GM18519 (cell line): ENCODE measurements around the gene RILPL2.
A peak's percentile ranks its signal among the peaks of the same experiment; 100 is the strongest.
"Not testable (repeated sequence)": the region's sequence is repeated elsewhere in the genome, so short reads cannot be mapped to it uniquely, and the experiment has no call there.

ENCODE experiments used
- ATAC-seq: cut with Tn5 transposase; IDR thresholded peaks from one replicate; pipeline ENCODE4 v1.9.1; 2021; ENCODE audit warnings: mild to moderate bottlenecking, moderate library complexity; ENCODE audit not compliant: unreplicated experiment, low FRiP score

Gene RILPL2

DNA sequence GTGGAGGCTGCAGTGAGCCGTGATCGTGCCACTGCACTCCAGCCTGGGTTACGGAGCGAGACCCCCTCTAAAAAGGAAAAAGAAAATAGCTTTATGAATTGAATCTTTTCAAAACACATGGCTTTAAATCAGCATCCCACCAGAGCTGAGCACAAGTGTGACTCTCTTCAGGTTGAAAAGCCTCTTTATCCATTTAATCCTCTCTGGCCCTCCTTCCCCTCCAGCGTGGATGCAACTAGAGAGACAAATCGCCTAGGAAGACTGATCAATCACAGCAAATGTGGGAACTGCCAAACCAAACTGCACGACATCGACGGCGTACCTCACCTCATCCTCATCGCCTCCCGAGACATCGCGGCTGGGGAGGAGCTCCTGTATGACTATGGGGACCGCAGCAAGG, 29.2 kb downstream of the RILPL2 start:
- ATAC-seq: not testable (repeated sequence)

DNA sequence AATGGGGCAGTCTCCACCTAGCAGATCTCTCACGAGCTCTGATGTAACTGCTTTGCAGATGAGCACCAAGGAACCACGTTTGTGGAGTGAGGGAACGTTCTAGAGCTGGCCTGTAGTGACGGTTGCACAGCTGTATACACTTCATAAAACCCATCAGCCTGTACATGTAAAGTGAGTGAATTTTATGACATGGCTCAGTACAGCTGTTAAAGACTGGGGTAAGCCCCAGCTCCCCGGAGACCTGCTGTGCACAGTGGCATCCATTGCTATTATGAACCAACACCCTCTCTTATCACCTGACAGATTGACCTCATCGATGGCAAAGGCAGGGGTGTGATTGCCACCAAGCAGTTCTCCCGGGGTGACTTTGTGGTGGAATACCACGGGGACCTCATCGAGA, 31.9 kb downstream of the RILPL2 start:
- no peak for ATAC-seq

DNA sequence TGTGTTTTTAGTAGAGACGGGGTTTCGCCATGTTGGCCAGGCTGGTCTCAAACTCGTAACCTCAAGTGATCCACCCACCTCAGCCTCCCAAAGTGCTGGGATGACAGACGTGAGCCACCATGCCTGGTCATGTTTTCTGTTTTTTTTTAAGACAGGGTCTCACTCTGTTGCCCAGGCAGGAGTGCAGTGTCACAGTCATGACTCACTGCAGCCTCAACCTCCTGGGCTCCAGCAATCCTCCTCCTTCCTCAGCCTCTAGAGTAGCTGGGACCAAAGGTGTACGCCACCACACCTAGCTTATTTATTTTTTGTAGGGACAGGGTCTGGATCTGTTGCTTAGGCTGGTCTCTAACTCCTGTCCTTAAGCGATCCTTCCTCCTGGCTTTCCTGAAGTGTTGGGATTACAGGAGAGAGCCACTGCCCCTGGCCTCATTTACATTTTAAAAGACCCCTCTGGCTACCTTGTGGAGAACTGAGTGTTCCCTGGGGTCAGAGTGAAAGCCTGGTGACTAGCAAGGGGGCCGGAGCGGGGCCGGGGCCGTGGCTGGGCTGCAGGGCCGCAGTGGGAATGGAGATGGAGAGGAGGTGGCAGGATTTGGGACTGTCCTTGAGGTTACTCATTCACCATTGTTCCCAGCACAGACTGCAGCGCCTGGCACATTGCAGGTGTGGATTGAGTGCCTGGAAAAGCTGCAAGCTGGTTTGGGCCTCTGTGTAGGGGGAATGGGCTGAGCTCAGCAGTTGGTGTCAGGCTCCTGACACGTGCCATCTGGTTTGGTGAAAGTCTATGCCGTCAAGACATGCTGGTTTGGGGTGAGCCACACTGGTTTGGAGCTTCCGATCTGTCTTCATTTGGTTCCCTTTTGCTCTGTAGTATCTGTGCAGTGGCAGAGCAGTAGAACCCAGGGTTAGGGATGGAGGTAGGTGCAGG, 34.5 kb downstream of the RILPL2 start:
- ATAC-seq: no peak

DNA sequence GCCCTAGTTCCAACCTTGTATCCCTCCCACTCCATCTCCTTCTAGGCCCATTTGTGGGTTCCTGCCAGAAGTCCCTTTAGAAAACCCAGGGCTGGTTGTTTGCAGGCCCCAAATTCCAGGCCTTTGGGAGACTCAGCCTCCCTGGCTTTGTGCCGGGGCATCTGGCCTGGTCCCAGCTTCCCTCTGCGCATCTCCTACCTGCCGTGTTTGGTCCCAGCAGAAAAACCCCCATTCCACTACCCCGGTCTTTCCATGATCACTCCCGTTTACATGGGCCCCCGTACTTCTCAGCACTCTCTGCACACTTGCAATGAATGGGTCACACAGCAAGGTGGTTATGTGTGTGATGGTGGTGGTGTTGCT, 37.2 kb downstream of the RILPL2 start:
- ATAC-seq: no peak

DNA sequence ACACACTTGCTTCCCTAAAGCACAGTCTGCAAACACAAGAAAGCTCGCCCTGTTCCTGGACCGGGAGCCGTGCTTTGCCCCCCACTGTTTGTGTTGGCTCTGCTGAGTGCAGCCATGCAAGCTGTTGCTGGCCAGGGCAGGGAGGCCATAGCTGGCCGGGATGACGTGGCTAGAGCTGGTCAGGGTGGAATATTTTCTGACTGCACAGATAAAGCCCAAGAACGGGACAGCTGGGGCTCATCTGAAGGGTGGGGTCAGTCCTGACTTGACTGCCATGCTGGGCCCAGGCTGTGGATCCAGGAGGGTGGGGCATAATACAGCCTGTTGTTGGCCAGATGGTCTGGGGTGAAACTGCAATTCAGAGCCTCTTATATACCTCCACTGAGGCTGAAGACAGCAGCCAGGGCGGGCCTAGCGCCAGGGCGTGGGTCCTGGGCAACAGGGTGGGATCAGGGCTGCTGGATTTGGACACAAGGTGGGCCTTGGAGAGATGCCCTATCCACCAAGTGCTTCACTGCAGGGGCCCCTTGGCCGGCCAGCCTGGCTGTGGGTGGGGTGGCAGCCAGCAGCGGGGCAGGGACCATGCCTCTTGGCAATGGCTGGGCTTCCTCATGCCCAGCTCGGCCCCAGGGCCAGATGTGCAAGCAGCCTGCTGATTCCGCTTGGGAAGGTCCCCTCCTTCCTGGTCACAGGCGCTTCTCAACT, 37.8 kb downstream of the RILPL2 start:
- ATAC-seq: no peak

DNA sequence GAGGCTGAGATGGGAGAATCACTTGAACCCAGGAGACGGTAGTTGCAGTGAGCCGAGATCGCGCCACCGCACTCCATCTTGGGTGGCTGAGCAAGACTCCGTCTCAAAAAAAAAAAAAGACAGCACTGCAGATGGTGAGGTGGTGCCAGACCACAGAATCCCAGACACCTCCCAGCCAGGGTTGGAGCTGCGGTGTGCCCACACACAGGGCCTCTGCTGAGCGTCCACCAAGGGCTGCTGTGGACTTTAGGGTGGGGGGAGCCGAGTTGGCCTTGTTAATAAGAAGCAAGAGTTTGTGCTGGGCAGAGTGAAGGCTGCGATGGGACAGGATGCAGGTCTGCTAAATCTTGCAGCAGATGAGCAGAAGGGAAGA, 38.3 kb downstream of the RILPL2 start:
- ATAC-seq: no peak

DNA sequence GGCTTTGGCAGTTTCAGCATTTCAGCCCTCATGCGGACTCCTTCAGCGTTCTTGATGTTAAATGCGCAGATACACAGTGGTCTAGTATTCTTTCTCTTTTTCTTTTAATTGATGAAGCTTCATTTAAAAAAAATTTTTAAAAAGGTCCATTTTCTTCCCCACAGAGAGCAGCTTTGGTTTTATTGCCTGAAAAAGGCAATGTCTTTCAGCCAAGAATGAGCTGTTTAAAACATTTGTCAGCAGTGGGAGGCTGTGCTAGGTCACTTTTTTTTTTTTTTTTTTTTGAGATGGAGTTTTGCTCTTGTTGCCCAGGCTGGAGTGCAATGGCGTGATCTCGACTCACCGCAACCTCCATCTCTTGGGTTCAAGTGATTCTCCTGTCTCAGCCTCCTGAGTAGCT, 39.1 kb downstream of the RILPL2 start:
- ATAC-seq: no peak

DNA sequence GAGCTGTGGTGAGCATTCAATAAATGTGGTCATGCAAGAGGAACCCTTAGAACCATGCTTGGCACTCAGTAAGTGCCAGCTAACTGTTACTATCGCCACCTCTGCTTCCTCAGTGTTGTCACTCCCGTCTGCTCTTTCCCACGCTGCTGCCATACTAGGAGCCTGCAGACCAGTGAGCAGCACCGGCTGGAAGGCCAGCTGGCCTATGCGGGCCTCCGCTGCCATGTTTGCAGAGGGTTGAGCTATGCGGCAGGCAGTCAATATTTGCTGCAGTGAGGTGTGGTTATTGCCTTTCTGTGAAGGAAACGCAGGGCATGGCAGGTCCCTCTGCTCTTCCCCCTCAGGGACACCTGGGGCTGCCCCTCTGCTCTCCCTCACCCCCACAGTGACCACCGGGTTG, 39.5 kb downstream of the RILPL2 start:
- ATAC-seq: no peak

DNA sequence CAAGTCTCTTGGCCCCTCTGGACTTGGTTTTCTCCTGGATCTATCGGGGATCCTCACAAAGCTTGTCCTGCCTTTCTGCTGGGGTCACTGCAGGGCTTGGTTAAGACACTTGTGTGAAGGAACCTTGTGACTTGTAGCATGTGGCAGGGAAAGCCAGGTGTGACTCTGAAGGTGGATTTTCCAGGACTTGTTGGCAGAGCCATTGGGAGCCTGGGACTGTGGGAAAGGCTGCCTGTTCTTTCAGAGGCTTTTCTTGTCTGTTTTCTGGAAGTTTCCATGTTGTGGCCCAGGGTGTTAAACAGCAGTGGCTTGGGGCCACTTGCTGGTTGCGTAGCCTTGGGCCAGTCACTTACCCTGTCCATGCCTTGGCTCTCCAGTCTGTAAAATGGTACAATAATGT, 39.9 kb downstream of the RILPL2 start:
- no peak for ATAC-seq

DNA sequence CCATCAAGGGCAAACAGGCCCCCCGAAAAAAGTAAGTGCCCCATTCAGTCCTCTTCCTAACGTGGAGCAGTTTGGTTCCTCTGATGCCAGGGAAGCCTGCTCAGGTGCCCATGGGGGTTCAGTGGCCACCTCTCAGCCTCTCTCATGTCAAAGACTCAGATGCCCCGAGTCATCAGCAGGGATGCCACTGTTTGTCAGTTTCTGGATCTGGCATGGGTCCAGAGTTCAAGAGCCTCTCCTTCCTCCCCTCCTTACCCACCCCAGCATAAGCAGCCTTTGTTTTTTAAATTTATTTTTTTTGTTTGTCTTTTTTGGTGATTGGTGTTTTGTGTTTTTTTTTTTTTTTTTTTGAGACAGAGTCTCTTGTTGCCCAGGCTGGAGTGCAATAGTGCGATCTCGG, 41.2 kb downstream of the RILPL2 start:
- no peak for ATAC-seq

DNA sequence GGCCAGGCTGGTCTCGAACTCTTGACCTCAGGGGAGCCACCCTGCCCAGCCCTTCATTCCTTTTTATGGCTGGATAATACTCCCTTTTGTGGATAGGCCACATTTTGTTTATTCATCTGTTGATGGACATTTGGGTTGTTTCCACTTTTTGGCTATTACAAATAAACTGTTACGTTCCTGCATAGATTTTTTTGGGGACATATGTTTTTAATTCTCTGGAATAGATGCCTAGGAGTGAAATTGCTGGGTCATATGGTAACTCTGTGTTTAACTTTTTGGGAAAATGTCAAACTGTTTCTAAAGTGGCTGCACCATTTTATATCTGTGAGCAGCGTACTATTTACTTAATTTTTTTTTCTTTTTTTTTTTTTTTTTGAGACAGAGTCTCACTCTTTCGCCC, 42.7 kb downstream of the RILPL2 start:
- no peak for ATAC-seq

DNA sequence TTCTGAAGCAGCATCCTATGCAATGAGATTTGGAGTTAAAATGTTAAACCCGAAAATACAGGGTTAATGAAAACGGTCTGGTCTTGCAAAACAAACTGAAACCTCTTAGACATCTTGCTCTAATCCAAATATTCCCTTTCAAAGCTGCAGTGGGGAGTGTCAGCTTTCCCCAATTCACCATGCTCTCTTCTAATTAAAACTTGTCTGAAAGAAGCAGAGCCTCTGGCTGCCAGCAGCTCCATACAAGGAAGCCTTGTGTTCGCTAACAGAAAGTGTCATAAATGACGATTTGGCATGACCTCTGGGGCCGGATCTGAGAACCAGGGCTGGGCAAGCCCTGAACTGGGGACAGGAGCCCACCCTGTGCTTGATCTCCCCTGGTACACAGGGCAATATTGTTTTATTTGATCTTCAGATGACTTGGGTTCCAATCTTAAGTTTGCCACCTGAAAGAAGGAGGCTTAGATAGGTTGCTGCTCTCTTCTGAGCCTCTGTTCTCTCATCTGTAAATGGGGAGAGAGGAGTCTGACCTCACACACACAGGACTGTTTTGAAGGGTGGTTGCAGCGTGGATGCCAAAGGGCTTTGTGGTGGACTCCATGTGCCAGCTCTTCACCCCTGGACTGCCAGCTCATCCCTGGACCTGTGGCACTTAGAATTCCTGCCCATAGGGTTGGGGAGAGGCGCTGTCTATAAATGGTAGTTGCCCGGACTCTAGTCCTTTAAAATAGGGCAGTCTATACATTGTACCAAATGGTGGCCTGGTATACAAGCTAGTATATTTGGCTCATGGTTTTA, 44.7 kb downstream of the RILPL2 start:
- ATAC-seq: no peak

DNA sequence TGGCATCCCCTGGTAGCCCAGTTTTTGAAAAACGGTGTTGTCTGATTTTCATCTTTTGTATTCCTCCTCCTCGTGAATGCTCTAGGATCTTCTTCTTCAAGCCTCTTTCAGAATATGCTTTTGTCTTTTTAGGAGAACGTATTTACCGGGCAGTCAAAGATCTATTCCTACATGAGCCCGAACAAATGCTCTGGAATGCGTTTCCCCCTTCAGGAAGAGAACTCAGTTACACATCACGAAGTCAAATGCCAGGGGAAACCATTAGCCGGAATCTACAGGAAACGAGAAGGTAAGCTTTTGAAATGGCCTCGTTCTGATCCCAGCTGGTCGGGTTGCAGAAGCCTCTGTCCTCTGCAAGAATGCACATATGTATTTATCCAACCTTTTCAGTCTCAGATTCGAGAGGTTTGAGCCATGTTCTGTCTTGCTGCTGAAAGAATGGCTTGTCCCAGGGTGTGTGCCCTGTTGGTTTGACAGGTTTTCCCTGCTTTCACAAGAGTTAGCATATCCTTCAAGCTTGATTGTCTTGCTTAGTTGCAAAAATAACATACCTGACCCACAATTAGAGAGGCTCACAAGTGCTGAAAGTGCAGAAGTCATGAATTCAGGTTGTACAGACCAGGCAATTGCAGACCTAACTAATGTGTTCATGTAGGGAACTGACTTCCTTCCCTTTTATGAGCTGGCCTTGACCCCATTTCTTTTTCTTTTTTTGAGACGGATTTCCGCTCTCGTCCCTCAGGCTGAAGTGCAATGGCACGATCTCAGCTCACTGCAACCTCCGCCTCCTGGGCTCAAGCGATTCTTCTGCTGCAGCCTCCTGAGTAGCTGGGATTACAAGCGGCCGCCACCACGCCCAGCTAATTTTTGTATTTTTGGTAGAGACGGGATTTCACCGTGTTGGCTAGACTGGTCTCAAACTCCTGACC, 45.7 kb downstream of the RILPL2 start:
- no peak for ATAC-seq

DNA sequence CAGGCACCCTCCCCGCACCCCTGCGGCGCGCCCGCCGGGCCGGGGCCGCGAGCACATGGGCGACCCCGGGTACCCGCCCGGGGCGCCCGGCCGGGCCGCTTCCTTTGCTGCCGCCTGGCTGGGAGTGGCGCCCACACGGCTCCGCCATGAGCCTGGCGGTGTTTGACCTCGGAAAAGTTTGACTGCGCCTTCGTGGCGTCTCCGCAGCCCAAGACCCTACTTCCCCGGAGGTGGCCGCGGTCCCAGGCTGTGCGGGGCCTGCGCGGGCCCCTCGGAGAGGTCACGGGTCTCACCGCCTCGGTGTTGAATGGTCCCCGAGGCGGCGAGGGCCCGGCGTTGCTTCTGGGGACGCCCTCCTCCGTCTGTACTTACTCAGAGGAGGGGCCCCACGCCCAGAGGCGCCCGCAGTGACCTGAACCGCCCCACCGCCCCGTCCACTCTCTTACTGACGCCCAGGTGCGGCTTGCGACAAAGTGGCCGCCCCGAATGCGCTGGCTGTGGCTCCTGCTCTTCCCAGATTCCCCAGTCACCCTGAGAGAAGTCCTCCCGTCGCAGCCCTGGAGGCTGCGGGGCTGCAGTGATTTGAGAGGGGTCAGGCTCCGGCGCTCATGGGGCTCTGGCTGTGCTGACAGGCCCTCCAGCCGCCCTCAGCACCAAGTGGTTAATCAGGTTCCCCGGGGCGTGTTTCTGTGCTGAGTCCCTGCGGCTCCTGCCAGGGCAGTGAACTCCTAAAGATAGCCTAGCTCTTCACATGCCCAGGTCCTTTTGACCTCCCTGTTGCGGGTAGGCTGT, 46.7 kb downstream of the RILPL2 start:
- peak; percentile 20 for ATAC-seq

DNA sequence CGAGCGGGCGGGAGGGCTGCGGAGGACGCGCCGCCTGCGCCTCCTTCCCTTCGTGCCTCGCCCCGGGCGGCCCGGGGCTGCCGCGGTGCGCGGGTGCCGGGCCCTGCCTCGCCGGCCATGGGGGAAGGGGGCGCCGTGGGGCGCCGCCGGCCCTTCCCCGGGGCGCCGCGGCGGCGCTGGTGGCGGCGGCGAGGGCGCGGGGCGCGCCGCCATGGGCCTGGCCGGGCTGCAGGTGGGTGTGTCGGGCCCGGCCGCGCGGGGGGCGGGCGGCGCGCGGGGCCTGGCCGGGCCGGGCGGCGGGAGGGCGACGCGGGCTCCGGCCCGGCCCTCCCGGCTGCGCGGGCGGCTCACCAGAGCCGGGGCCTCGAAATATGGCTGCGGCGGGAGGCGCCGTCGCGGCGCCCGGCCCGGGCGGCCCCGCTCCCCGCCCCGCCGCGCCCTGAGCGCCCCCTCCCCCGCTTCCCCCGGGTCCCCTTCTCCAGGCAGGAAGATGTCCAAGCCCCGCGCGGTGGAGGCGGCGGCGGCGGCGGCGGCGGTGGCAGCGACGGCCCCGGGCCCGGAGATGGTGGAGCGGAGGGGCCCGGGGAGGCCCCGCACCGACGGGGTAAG, 47.4 kb downstream of the RILPL2 start:
- peak; percentile 19 for ATAC-seq

DNA sequence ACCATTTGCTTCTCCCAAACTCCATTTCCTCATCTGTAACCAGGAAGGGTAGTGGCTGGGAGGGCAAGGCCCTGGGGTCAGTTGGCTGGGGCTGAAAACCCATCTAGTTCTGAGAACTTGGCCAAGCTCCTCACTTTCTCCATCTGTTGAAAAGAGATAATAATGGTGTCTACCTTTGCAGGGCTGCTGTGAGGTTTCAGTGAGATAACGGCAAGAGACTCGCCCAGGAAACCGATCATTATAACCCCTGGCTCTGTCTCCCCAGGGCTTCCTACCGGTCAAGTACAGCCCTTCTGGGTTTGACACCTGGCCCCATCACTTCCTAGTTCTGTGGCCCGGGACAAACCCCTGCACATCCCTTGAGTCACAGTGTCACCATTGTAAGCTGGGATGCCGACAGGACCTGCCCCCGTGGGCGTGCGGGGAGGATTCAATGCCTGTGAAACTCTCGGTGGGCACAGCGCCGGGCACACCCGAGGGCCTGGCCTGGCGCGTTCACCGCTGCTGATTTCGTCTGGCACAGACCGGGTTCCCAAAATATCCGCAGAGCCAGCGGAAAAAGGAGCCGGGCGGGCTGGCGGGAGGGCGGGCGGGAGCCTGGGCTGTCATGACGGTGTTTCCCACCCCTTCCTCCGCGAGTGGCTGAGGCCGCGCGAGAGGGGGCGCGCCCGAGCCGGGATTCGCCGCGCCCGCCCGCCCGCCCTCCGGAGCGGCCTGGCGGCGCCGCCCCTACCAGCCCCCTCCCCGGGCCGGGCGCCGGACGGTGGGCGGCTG, 48.1 kb downstream of the RILPL2 start:
- ATAC-seq: peak; percentile 25

DNA sequence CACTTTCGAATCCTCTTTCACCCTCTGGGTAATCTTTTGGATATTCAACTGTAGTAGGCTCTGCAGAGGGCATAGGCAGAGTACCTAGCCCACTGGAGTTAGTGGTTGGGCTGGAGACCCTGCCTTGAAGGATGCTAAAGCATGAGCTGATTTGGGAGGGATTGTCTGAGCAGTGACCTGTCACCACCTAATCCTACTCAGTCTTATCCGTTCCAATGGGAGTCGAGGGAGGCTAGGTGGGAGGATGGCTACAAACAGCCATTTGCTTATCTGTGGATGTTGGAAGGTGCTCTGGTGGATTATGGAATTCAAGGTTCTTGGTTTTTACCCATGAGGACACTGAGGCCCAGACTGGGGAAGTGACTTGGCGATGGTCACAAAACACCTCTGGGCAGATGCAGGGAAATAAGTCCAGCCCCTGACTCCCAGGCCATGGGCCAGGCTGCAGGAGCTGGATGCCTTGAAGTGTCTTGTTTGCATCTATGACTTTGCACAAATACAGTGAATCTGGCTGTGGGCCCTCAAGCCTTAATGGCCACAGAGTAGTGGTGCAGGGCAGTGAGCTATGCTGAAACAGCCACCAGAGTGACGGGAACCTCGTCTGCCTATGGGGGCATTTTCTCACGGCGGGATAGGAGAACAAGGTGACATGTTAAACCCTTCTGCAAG, 48.8 kb downstream of the RILPL2 start:
- ATAC-seq: no peak

DNA sequence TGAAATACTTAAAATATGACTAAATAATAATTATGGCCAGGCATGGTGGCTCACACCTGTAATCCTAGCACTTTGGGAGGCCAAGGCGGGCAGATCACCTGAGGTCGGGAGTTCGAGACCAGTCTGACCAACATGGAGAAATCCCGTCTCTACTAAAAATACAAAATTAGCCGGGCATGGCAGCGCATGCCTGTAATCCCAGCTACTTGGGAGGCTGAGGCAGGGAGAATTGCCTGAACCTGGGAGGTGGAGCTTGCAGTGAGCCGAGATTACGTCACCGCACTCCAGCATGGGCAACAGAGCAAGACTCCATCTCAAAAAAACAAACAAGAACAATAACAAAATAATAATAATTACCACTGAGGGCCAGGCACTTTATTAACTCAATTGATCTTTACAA, 50.9 kb downstream of the RILPL2 start:
- ATAC-seq: not testable (repeated sequence)
